ENCODE measurements around the gene OPRM1.

The OPRM1 gene

GRCh38 chr6:154284313-154284853 is 245.3 kb downstream of the OPRM1 start:
- no peak for DNase-seq (ENCODE audit: low spot score)

- DNase-seq (ENCODE audit: low spot score) = no peak
Measured at GRCh38 chr6:154285826-154286225, 246.8 kb downstream of the OPRM1 start.

- no peak for DNase-seq (ENCODE audit: low spot score)
Measured at GRCh38 chr6:154289818-154290508, 250.9 kb downstream of the OPRM1 start.

- no peak for DNase-seq (ENCODE audit: low spot score)
Measured at GRCh38 chr6:154292066-154292465, 253.0 kb downstream of the OPRM1 start.

GRCh38 chr6:154292855-154293519 is 253.9 kb downstream of the OPRM1 start:
- DNase-seq (ENCODE audit: low spot score) = no peak

GRCh38 chr6:154295733-154296132 is 256.7 kb downstream of the OPRM1 start:
- DNase-seq (ENCODE audit: low spot score) = no peak
